Hepatocyte (in vitro differentiated cells): Measurements from ENCODE around the gene OR2T2.

Source experiments
- CTCF ChIP-seq: fragments of 200-600 bp; sonication (generic); IDR thresholded peaks from 2 replicates; pipeline ENCODE4 v1.5.1; 2016; ENCODE audit warnings: antibody characterized with exemption, mild to moderate bottlenecking; ENCODE audit not compliant: poor library complexity
- EZH2 ChIP-seq: fragments of 200-600 bp; sonication (generic); IDR thresholded peaks from 2 replicates; pipeline ENCODE4 v1.6.1; 2016; ENCODE audit warnings: antibody characterized with exemption, mild to moderate bottlenecking, borderline replicate concordance
- EZH2phosphoT487 ChIP-seq: fragments of 200-600 bp; sonication (generic); IDR thresholded peaks from one replicate; pipeline ENCODE4 v1.6.1; 2018; ENCODE audit warnings: antibody characterized with exemption, mild to moderate bottlenecking, low read depth, moderate library complexity; ENCODE audit not compliant: unreplicated experiment, severe bottlenecking

GRCh38 chr1:248417854-248418253, 27.6 kb upstream of the OR2T2 start:
- no peak for TF ChIP-seq CTCF
- TF ChIP-seq EZH2phosphoT487: no peak
- no peak for TF ChIP-seq EZH2
